GM21526 (cell line): Measurements from ENCODE around the gene INO80.
"Not testable (repeated sequence)": the region's sequence is repeated elsewhere in the genome, so short reads cannot be mapped to it uniquely, and the experiment has no call there.

Experiments
- ATAC-seq: cut with Tn5 transposase; IDR thresholded peaks from one replicate; pipeline ENCODE4 v1.9.1; 2021; ENCODE audit warnings: moderate library complexity; ENCODE audit not compliant: unreplicated experiment, low FRiP score

INO80 gene

DNA sequence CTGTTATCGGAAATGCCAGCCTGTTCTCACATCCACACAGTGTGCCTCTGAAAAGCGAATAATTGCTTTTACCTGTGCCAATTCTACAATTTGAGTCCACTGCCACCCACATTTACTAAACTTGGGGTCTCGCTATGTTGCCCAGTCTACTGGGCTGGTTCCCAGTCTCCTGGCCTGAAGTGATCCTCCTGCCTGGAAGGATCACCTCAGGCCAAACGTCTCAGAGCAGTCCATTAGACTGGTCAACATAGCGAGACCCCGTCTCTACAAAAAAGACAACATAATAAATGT is 827 bp upstream of the INO80 start:
- peak; percentile 5 for ATAC-seq

DNA sequence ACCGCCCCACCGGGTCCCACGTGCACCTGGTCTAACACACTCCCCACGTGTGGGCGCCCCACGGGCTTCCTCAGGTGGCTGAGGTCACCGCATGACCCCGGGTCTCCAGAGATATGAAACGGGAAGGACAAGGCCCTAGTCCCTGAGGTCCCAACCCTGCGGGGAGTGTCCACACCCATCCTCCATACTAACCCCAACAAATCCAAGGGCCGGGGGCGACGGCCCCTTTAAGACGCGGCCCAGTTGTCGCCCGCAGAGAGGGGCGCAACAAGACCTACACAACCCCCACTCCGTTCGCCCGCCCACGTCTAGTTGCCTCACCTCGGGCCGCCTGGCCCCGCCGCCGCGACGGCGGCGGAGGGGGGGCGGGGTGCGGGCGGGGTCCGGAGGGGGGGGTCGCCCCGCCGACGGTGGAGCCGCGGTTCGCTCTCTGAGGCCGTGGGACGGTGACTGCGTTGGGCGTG is 396 bp downstream of the INO80 start:
- ATAC-seq, result peak; percentile 45

GRCh38 chr15:41115161-41115651 is 874 bp downstream of the INO80 start:
- no peak for ATAC-seq

DNA sequence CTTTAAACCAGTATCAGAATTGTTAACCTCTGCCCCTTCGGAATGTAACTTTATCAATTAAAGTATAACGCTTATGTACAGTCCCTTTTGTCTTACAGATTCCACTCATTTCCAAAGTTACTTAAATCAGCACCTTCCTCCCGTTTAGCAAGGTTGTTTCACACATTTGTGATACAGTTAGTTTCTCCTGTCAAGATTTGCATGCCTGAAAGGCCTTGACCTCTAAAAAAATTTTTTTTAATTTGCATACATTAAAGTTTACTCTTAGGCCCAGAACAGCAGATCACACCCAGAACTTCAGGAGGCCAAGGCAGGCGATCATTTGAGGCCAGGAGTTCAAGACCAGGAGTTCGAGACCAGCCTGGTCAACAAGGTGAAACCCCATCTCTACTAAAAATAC is 9.1 kb downstream of the INO80 start:
- no peak for ATAC-seq

DNA sequence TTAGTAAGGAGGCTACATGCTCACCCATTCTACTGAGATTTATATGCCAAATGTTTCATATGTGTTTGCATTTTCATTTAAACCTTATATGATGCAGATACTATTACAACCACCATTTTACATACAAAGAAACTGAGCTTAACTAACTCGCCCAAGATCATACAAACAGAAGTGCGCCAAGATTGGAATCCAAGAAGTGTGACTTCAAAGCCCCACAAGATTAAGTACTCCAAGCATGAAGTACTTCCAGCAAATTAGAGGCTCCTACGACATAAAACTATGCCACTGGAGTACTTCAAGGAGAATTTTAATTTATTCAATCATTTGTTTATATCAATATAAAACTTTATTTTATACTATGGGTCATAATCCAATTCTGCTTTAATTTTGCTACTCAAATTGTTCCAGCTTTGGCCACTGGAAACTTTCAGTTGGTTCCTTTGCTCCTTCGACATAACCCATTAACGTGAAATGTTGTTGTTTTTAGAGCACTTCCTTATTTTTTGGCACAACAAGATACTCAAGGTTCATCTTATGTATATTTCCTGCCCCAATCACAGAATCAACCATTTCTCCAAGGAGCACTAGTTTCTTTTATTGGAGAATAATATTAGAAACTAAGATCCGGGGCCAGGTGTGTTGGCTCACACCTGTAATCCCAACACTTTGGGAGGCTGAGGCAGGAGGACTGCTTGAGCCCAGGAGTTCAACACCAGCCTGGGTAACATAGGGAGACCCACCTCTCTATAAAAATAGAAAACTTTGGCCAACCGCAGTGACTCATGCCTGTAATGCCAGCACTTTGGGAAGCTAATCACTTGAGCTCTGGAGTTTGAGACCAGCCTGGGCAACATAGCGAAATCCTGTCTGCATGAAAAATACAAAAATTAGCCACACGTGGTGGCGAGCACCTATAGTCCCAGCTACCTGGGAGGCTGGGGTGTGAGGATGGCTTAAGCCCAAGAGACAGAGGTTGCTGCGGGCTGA is 10.4 kb downstream of the INO80 start:
- no peak for ATAC-seq

DNA sequence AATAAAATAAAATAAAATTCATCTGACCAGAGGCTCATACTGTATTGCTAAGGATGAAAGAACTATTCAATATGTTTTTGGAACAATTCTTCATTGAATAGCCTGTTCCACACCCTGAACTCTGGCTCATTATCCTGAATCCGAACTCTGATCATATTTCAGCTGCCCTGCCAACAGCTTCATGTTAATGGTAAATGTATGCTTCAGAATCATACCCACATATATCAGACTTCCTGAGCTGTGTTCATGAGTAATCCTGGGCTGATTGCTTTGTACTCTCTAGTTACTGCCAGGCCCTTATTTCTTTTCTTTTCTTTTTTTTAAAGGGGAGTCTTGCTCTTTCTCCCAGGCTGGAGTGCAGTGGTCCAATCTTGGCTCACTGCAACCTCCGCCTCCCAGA is 11.8 kb downstream of the INO80 start:
- ATAC-seq, result no peak

GRCh38 chr15:41102854-41103253 is 13.2 kb downstream of the INO80 start:
- no peak for ATAC-seq

- ATAC-seq, result no peak
Measured at GRCh38 chr15:41096178-41096577, 19.9 kb downstream of the INO80 start.

GRCh38 chr15:41085029-41085428 is 31.1 kb downstream of the INO80 start:
- no peak for ATAC-seq

DNA sequence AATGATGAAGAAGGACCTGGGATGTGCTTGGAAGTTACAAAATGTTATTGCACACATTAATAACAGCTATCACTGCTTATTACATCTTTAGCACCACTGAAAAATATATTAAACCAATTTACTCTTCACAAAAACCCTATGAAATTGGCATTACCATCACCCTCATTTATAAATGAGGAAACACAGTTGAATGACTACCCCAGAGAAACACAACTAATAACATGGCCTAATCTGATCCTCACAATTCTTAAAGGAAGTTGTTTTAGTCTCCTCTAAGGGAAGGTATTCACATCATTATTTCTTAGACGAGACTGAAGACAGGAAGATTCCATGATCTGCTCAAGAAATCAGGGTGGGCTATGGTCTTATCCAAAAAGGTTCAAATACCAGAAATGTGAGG is 35.9 kb downstream of the INO80 start:
- ATAC-seq, result no peak

GRCh38 chr15:41079717-41080116 is 36.4 kb downstream of the INO80 start:
- ATAC-seq, result no peak

- ATAC-seq, result not testable (repeated sequence)
Measured at GRCh38 chr15:41078879-41079278, 37.2 kb downstream of the INO80 start.

DNA sequence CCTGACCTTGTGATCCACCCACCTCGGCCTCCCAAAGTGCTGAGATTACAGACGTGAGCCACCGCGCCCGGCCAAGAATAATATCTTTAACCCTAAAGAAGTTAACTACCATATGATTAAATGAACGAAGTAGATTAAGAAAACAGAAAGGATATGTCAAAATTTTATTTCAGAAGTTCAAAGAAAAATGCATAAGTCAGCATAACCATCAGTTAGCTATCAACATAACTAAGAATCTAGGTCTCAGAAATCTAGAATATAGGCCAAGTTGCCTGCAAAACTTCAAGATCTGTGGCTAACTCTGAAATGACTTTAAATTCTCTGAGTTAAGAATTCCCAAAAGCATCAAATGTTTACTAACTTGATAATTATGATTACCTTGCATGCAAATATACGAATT is 38.0 kb downstream of the INO80 start:
- no peak for ATAC-seq

DNA sequence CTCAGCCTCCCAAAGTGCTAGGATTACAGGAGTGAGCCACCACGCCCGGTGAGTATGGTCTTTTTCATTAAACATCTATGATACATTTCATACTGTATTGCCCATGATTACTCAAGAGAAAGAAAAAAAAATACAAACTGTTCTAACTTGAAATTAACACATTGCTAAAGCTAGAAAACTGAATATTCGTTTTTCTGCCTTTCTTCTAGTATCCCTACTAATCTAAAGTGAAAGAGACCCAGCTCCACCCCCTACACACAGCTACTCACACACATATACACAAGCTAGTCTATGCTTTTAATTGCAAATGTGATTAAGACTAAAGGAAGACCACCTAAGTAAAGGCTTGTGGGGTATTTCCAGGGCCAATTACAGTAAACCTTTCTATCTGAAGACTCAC is 43.1 kb downstream of the INO80 start:
- no peak for ATAC-seq

GRCh38 chr15:41072013-41072412 is 44.1 kb downstream of the INO80 start:
- ATAC-seq, result no peak

GRCh38 chr15:41066516-41066915 is 49.6 kb downstream of the INO80 start:
- no peak for ATAC-seq

GRCh38 chr15:41061667-41062066 is 54.4 kb downstream of the INO80 start:
- no peak for ATAC-seq

DNA sequence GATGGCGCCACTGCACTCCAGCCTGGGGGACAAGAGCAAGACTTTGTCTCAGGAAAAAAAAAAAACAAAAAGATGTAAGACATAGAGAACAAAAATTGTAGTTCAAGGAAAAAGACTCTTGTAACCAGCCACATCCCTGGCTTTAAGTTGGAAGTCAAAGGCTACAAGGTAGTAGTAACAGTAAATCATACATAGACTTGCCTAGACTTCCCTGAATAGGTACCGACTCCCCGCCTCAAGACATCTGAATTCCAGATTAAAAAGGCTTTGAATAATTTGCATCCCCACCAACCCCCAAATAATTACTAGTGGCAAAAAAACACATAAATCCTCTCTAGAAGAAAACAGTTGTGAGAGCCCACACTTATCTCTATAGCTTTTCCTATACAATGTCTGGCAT is 55.6 kb downstream of the INO80 start:
- no peak for ATAC-seq

DNA sequence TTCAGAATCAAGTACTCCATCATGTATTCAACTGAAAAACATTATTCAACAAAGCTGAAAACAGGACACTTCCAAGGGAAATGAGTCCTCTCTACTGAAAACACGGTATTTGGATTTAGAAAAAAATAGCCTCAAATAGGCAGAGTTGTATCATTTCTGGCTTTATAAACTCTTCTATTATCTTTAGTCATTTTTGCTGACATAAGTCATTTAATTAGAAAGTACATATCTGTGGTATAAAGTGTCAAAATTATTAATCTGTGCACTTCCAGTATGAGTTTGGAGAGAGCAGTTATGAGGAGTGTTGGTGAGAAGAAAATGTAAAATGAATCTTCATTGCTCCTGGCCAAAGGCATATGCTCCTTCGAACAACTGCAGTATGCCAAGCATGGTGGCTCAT is 59.3 kb downstream of the INO80 start:
- no peak for ATAC-seq

- ATAC-seq, result no peak
Measured at GRCh38 chr15:41055706-41056105, 60.4 kb downstream of the INO80 start.

DNA sequence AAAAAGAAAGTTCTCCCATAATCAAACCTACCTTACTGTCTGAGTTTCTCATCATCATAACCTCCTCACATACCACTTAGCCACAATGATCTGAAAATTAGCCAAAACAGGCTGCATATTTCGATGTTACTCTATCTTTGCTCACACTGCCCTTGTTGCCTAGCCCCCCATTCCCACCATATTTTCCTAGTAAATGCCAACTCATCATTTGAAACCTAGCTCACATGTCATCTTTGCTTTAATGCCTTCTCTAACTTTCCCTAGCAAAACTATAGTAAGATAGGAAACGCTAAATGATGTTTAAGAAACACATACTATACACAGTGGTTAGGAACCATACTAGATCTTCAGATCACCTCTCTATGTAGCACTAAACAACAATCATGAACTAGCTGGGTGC is 64.9 kb downstream of the INO80 start:
- no peak for ATAC-seq

- ATAC-seq, result no peak
Measured at GRCh38 chr15:41048852-41049251, 67.2 kb downstream of the INO80 start.
